Keratinocyte (primary cell): ENCODE data around the gene CLIP2. TPM values are rescaled to one million over a fixed set of nuclear protein-coding genes. Genes with fewer than 3 reads are reported as not detected.
"Not testable (repeated sequence)": the region's sequence is repeated elsewhere in the genome, so short reads cannot be mapped to it uniquely, and the experiment has no call there.

ENCODE experiments used
- DNase-seq: peaks from one replicate; pipeline ENCODE4 v3.0.0-alpha.2; 2011; ENCODE audit warnings: low read depth, missing footprints, low spot score
- FAIRE-seq: peaks from 2 replicates; lab custom pipeline; 2011; peaks lifted over from hg19 to GRCh38; lab: Jason Lieb, UNC
- H2AFZ ChIP-seq: 2 replicates; pipeline ENCODE4 v1.6.0; 2012; ENCODE audit warnings: low read length, control low read depth, inconsistent platforms; ENCODE audit not compliant: control insufficient read depth
- H3K27ac ChIP-seq: 2 replicates; pipeline ENCODE4 v1.5.1; 2011; ENCODE audit warnings: low read length; ENCODE audit not compliant: control insufficient read depth, insufficient read depth
- H3K27me3 ChIP-seq: 3 replicates; pipeline ENCODE4 v1.6.0; 2011; ENCODE audit warnings: low read length; ENCODE audit not compliant: control insufficient read depth, insufficient read depth; ENCODE audit errors: extremely low read depth
- H3K36me3 ChIP-seq, 2 experiments: 2 replicates in 1 of 2; 3 replicates in 1 of 2; pipeline ENCODE4 v1.5.1; 2011; ENCODE audit warnings: low read length in 2 of 2, mild to moderate bottlenecking in 1 of 2; ENCODE audit not compliant: control insufficient read depth in 2 of 2, insufficient read depth in 2 of 2; ENCODE audit errors: extremely low read depth in 1 of 2
- H3K4me1 ChIP-seq: 3 replicates; pipeline ENCODE4 v1.5.1; 2011; ENCODE audit warnings: low read length; ENCODE audit not compliant: control insufficient read depth, insufficient read depth; ENCODE audit errors: extremely low read depth
- H3K4me2 ChIP-seq: 3 replicates; pipeline ENCODE4 v1.6.0; 2011; ENCODE audit warnings: low read depth, low read length; ENCODE audit not compliant: control insufficient read depth, insufficient read depth; ENCODE audit errors: extremely low read depth
- H3K4me3 ChIP-seq, 3 experiments: fragments of 200-600 bp in 1 of 3; sonication (generic) in 1 of 3; 2 replicates in 2 of 3; 3 replicates in 1 of 3; pipeline ENCODE4 v1.5.1; 2011 to 2016; ENCODE audit warnings: low read length in 3 of 3, mild to moderate bottlenecking in 3 of 3, control low read depth in 2 of 3, inconsistent platforms in 1 of 3, low read depth in 1 of 3, mixed read lengths in 1 of 3, mixed run types in 1 of 3, moderate library complexity in 1 of 3; ENCODE audit not compliant: control insufficient read depth in 2 of 3, insufficient read depth in 2 of 3; ENCODE audit errors: extremely low read depth in 1 of 3
- H3K79me2 ChIP-seq: 2 replicates; pipeline ENCODE4 v1.6.0; 2012; ENCODE audit warnings: low read length; ENCODE audit not compliant: control insufficient read depth, insufficient read depth
- H3K9ac ChIP-seq: 3 replicates; pipeline ENCODE4 v1.6.0; 2011; ENCODE audit warnings: low read length; ENCODE audit not compliant: control insufficient read depth, insufficient read depth; ENCODE audit errors: extremely low read depth
- H3K9me1 ChIP-seq: 3 replicates; pipeline ENCODE4 v1.6.0; 2011; ENCODE audit warnings: low read length; ENCODE audit not compliant: control insufficient read depth, insufficient read depth; ENCODE audit errors: extremely low read depth
- H3K9me3 ChIP-seq: 2 replicates; pipeline ENCODE4 v1.5.1; 2012; ENCODE audit warnings: low read depth, low read length; ENCODE audit not compliant: control insufficient read depth
- H4K20me1 ChIP-seq: 3 replicates; pipeline ENCODE4 v1.6.0; 2011; ENCODE audit warnings: low read length; ENCODE audit not compliant: control insufficient read depth, insufficient read depth; ENCODE audit errors: extremely low read depth
- EZH2 ChIP-seq: IDR thresholded peaks from one replicate; pipeline ENCODE4 v1.6.1; 2012; ENCODE audit warnings: inconsistent platforms, mild to moderate bottlenecking, low read length, moderate library complexity
- dilution Hi-C: fragments of 300-500 bp; cut with MboI; formaldehyde crosslinking; loops from one replicate; pipeline ENCODE4 v1.7.0; 2020; ENCODE audit warnings: low sequenced_read_pairs; ENCODE audit not compliant: extremely low pct_ligation_motif_present
- polyA plus RNA-seq, 5 experiments: library from polyadenylated mRNA; depleted of rRNA in 3 of 5; stranded (reverse) in 3 of 5; stranded (forward) in 1 of 5; unstranded in 1 of 5; fragments of >200 nt; gene quantifications; 1 replicate in 1 of 5; 2 replicates in 3 of 5; 3 replicates in 1 of 5; pipeline versions ENCODE4 v1.2.1 to v1.2.3, GENCODE V29; 2011 to 2012; ENCODE audit warnings: missing spikeins in 2 of 5, low read depth in 1 of 5, low replicate concordance in 1 of 5
- TF ChIP-seq, protein P1 (sequence below), 3 experiments: IDR thresholded peaks in 1 of 3; conservative IDR thresholded peaks in 1 of 3; optimal IDR thresholded peaks in 1 of 3; 2 replicates in 2 of 3; 3 replicates in 1 of 3; pipeline versions ENCODE3 to v1.5.1; 2011; ENCODE audit warnings: low read length in 3 of 3, mild to moderate bottlenecking in 3 of 3, moderate library complexity in 2 of 3, control low read depth in 1 of 3, inconsistent platforms in 1 of 3; ENCODE audit not compliant: insufficient read depth in 2 of 3; ENCODE audit errors: extremely low read depth in 1 of 3

The CLIP2 gene
- polyA plus RNA-seq, 1 donor (not counting 4 experiments of a cell fraction or from before 2014, with no cell fraction given), result 2.6 TPM

DNA sequence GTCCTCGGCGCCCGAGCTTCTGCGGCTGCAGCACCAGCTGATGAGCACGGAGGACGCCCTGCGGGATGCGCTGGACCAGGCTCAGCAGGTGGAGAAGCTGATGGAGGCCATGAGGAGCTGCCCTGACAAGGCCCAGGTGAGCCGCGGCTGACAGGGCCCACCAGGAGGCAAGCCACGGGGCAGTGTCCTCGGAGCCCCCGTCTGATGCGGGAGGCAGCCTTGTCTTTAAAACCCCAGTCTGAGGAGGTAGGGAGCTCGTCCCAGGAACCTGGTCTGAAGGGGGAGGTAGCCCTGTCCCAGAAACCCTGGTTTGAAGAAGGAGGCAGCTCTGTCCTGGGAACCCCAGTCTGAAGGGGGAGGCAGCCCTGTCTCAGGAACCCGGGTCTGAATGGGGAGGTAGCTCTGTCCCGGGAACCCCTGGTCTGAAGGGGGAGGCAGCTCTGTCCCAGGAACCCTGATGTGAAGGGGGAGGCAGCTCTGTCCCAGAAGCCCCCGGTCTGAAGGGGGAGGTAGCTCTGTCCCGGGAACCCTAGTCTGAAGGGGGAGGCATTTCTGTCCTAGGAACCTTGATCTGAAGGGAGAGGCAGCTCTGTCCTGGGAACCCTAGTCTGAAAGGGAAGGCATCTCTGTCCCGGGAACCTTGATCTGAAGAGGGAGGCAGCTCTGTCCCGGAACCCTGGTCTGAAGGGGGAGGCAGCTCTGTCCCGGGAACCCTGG, 111.4 kb downstream of the CLIP2 start:
- H3K36me3 ChIP-seq, result peaks cover 0 to 13% of the 10 kb centered on the region in 2 experiments
- H4K20me1 ChIP-seq, result no peaks in the 10 kb centered on the region
- H3K9me3 ChIP-seq, result no peaks in the 10 kb centered on the region
- H3K79me2 ChIP-seq, result no peaks in the 10 kb centered on the region
- TF ChIP-seq, protein P1, sequence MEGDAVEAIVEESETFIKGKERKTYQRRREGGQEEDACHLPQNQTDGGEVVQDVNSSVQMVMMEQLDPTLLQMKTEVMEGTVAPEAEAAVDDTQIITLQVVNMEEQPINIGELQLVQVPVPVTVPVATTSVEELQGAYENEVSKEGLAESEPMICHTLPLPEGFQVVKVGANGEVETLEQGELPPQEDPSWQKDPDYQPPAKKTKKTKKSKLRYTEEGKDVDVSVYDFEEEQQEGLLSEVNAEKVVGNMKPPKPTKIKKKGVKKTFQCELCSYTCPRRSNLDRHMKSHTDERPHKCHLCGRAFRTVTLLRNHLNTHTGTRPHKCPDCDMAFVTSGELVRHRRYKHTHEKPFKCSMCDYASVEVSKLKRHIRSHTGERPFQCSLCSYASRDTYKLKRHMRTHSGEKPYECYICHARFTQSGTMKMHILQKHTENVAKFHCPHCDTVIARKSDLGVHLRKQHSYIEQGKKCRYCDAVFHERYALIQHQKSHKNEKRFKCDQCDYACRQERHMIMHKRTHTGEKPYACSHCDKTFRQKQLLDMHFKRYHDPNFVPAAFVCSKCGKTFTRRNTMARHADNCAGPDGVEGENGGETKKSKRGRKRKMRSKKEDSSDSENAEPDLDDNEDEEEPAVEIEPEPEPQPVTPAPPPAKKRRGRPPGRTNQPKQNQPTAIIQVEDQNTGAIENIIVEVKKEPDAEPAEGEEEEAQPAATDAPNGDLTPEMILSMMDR (optimal IDR thresholded peaks at IDR 0.05 in 1 of 3, IDR thresholded peaks at IDR 0.05 in 1 of 3, conservative IDR thresholded peaks at IDR 0.05 in 1 of 3; ENCODE audit: extremely low read depth in 1 of 3, insufficient read depth in 2 of 3, low read length in 3 of 3), result no peak
- no peak for TF ChIP-seq EZH2
- H3K27me3 ChIP-seq, result no peaks in the 10 kb centered on the region
- dilution Hi-C loops, result no loop called here
- no peaks in the 10 kb centered on the region for H3K9me1 ChIP-seq
- no peak overlapping the region for H3K4me2 ChIP-seq
- H3K4me3 ChIP-seq, result no peak overlapping the region
- no peak overlapping the region for H3K27ac ChIP-seq
- DNase-seq (no peak), FAIRE-seq (no peak)
- no peaks in the 10 kb centered on the region for H3K4me1 ChIP-seq
- H2AFZ ChIP-seq, result no peak overlapping the region
- H3K9ac ChIP-seq, result no peak overlapping the region

DNA sequence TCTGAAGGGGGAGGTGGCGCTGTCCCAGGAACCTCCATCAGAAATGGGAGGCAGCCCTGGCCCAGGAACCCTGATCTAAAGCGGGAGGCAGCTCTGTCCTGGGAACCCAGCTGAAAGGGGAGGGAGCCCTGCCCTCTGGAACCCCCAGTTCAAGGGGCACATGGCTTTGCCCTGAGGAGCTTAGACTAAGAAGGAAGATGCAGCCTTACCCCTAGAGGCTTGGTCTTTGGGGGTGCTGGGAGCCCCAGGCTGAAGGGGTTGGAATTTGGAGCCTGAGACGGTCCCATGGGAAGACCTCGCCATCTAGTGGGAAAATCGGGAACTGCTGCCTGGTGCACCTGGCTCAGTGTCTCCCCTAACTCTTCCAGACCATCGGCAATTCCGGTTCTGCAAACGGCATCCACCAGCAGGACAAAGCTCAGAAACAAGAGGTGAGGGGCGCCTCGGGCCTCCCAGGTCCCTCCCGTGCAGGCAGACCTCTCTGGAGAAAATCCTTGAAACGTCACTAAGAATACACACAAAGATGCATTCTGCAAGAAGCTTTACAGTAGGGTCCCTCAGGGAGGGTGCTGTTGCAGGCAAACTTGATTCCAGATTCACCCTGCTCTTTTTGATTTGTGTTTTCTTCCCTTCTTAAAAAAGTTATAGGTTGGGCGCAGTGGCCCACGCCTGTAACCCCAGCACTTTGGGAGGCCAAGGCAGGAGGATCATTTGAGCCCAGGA, 112.1 kb downstream of the CLIP2 start:
- no peak for TF ChIP-seq EZH2
- TF ChIP-seq, protein P1 (optimal IDR thresholded peaks at IDR 0.05 in 1 of 3, IDR thresholded peaks at IDR 0.05 in 1 of 3, conservative IDR thresholded peaks at IDR 0.05 in 1 of 3; ENCODE audit: extremely low read depth in 1 of 3, insufficient read depth in 2 of 3, low read length in 3 of 3), result peak; percentile 90 to 97 (median 97)
- peak; percentile 21 for DNase-seq
- Histone ChIP-seq H3K4me3 (no peak overlapping the region), H3K4me1 (no peaks in the 10 kb centered on the region), H3K9me1 (no peaks in the 10 kb centered on the region), H3K27me3 (no peaks in the 10 kb centered on the region), H2AFZ (no peak overlapping the region), H3K27ac (no peak overlapping the region), H3K79me2 (no peaks in the 10 kb centered on the region), H4K20me1 (no peaks in the 10 kb centered on the region), H3K9ac (no peak overlapping the region), H3K9me3 (no peaks in the 10 kb centered on the region), H3K4me2 (no peak overlapping the region), H3K36me3 (peaks cover 0 to 10% of the 10 kb centered on the region in 2 experiments)
- no peak for FAIRE-seq
- dilution Hi-C loops, result no loop called here

DNA sequence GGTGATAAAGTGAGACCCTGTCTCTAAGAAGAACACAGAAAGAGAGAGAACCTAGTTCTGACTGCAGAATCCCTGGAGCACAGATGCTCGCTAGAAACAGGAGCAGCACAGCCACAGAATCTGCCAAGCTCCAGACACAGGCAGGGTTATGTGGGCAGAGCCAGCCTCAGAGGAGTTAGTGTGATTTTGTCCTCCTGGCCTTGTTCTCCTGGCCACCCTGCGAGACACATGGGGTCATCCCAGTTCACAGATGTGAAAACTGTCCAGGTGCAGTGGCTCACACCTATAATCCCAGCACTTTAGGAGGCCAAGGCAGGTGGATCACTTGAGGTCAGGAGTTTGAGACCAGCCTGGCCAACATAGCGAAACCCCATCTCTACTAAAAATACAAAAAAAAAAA, 113.5 kb downstream of the CLIP2 start:
- H2AFZ ChIP-seq, H3K4me3 ChIP-seq, H3K79me2 ChIP-seq, DNase-seq, H3K27ac ChIP-seq, H3K9me1 ChIP-seq, H3K9me3 ChIP-seq, H3K36me3 ChIP-seq, H3K4me2 ChIP-seq, dilution Hi-C loops, FAIRE-seq, H3K4me1 ChIP-seq, H3K9ac ChIP-seq, H4K20me1 ChIP-seq, H3K27me3 ChIP-seq: not testable (repeated sequence)
